Tibial artery (tissue), 4 donors: ENCODE measurements around the gene C1S.
A peak's percentile ranks its signal among the peaks of the same experiment; 100 is the strongest.
"Not testable (repeated sequence)": the region's sequence is repeated elsewhere in the genome, so short reads cannot be mapped to it uniquely, and the experiment has no call there.

Experiments
- DNase-seq, 2 donors: peaks; one replicate each; pipeline ENCODE4 v3.0.0-alpha.2; 2019
- H3K27ac ChIP-seq, 2 donors: fragments of 200-600 bp; sonication (generic) in 1 of 2; 1 replicate in 1 of 2; 2 replicates in 1 of 2; pipeline ENCODE4 v1.5.1; 2018 to 2019; ENCODE audit warnings: mild to moderate bottlenecking in 1 of 2
- H3K27me3 ChIP-seq, 2 donors: fragments of 200-600 bp; sonication (generic) in 1 of 2; one replicate each; pipeline versions ENCODE4 v1.5.1 to v1.6.0; 2016 to 2019
- H3K36me3 ChIP-seq, 3 donors: fragments of 200-600 bp; sonication (generic) in 2 of 3; one replicate each; pipeline ENCODE4 v1.5.1; 2016 to 2019; ENCODE audit warnings: mild to moderate bottlenecking in 2 of 3
- H3K4me1 ChIP-seq, 4 donors: fragments of 200-600 bp; sonication (generic) in 2 of 4; 1 replicate in 3 of 4; 2 replicates in 1 of 4; pipeline ENCODE4 v1.5.1; 2016 to 2019
- H3K4me3 ChIP-seq, 2 donors: fragments of 200-600 bp; sonication (generic) in 1 of 2; 1 replicate in 1 of 2; 2 replicates in 1 of 2; pipeline ENCODE4 v1.5.1; 2018 to 2019; ENCODE audit warnings: mild to moderate bottlenecking in 2 of 2
- H3K9me3 ChIP-seq, 3 donors: fragments of 200-600 bp; sonication (generic) in 1 of 3; one replicate each; pipeline ENCODE4 v1.5.1; 2016 to 2019
- intact Hi-C: fragments of 100-400 bp; cut with DNase I; formaldehyde crosslinking; loops from one replicate; pipeline ENCODE4 v1.15.0; 2023; ENCODE audit warnings: low total_unique reads
- TF ChIP-seq, protein P1 (sequence below), 2 experiments: fragments of 200-600 bp in 1 of 2; fragments of 450-650 bp in 1 of 2; IDR thresholded peaks; one replicate each; pipeline ENCODE4 v1.5.1; 2017 to 2019; ENCODE audit warnings: antibody characterized with exemption in 2 of 2, mild to moderate bottlenecking in 1 of 2, moderate library complexity in 1 of 2

The C1S gene

DNA sequence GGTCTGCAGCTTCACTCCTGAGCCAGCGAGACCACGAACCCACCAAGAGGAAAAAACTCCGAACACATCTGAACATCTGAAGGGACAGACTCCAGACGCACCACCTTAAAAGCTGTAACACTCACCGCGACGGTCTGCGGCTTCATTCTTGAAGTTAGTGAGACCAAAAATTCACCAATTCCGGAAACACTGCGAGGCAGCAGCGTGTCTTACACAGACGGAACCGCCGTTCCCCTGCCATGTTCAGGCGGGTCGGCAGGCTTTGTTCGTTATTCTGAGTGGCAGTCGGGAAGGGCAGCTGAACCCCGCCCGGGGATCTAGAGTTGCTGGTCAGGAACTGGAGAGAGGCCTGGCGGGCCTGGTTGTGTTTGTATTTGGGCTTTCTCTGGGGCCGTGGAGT is 21.9 kb upstream of the C1S start:
- intact Hi-C loops: no loop called here
- TF ChIP-seq, protein P1, sequence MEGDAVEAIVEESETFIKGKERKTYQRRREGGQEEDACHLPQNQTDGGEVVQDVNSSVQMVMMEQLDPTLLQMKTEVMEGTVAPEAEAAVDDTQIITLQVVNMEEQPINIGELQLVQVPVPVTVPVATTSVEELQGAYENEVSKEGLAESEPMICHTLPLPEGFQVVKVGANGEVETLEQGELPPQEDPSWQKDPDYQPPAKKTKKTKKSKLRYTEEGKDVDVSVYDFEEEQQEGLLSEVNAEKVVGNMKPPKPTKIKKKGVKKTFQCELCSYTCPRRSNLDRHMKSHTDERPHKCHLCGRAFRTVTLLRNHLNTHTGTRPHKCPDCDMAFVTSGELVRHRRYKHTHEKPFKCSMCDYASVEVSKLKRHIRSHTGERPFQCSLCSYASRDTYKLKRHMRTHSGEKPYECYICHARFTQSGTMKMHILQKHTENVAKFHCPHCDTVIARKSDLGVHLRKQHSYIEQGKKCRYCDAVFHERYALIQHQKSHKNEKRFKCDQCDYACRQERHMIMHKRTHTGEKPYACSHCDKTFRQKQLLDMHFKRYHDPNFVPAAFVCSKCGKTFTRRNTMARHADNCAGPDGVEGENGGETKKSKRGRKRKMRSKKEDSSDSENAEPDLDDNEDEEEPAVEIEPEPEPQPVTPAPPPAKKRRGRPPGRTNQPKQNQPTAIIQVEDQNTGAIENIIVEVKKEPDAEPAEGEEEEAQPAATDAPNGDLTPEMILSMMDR (IDR thresholded peaks at IDR 0.05): no peak
- no peak for DNase-seq
- no peak overlapping the region for H3K27ac ChIP-seq
- H3K4me3 ChIP-seq: no peak overlapping the region
- H3K36me3 ChIP-seq: no peaks in the 10 kb centered on the region
- no peaks in the 10 kb centered on the region for H3K4me1 ChIP-seq
- H3K27me3 ChIP-seq: no peaks in the 10 kb centered on the region
- H3K9me3 ChIP-seq: no peaks in the 10 kb centered on the region

DNA sequence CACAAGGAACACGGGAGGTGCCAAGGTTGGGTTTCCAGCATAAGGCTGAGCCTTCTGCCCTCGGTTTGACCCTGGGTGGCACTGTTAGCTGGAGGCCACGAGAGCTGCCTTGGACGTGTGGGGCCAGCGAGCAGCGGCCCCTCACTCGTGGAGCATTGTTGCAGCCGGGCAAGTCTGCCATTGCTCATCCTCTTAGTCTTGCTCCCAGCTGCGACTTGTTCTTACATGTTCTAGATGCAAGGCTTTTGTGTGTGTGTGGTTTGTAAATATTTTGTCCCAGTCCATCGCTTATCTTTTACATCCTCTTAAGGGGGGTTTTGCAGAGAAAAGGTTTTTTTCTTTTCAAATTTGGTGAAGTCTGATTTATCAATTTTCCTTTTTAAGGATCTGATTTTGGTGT is 21.1 kb upstream of the C1S start:
- Histone ChIP-seq H3K9me3 (no peaks in the 10 kb centered on the region), H3K27ac (no peak overlapping the region), H3K4me3 (no peak overlapping the region), H3K27me3 (no peaks in the 10 kb centered on the region), H3K36me3 (no peaks in the 10 kb centered on the region), H3K4me1 (no peaks in the 10 kb centered on the region)
- no peak for DNase-seq
- TF ChIP-seq, protein P1 (IDR thresholded peaks at IDR 0.05): no peak
- intact Hi-C loops: no loop called here

DNA sequence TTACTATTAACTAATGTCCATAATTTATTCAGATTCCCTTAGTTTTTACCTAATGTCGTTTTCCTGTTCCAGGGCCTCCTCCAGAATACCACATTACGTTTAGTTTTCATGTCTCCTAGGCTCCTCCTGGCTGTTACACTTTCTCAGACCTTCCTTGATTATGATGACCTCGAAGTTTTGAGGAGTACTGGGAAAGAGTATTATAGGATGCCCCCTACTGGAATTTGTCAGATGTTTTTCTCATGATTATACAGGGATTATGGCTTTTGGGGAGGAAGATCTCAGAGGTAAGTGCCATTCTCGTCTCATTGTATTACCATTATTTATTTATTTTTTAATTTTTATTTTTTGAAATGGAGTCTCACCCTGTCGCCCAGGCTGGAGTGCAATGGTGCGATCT is 17.7 kb upstream of the C1S start:
- Histone ChIP-seq H3K27ac (no peak overlapping the region), H3K36me3 (no peaks in the 10 kb centered on the region), H3K4me3 (no peak overlapping the region), H3K4me1 (no peaks in the 10 kb centered on the region), H3K9me3 (no peaks in the 10 kb centered on the region), H3K27me3 (no peaks in the 10 kb centered on the region)
- no peak for DNase-seq
- TF ChIP-seq, protein P1 (IDR thresholded peaks at IDR 0.05): peak; percentile 24 to 33
- intact Hi-C loops: no loop called here

DNA sequence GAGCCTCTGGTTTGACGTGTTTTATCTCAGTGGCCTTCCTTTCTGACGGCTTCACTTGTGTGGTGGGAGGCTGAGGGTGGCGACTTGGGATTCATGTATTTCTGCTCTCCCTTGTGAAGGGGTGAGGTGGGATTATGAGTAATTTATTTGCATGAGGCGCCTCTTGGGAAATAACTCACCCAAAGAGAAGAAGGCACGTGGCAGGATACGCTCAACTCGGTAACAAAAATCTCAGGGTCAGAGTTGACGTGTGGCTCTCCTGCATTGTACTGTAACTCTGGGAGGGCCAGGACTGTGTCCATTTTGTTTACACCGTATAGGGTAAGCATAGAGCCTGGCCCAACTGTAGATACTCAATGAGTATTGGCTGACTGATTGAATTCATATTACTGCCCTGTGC is 14.6 kb upstream of the C1S start:
- no peak overlapping the region for H3K27ac ChIP-seq
- H3K9me3 ChIP-seq: no peaks in the 10 kb centered on the region
- no peak overlapping the region for H3K4me3 ChIP-seq
- H3K27me3 ChIP-seq: no peaks in the 10 kb centered on the region
- H3K4me1 ChIP-seq: no peaks in the 10 kb centered on the region
- TF ChIP-seq, protein P1 (IDR thresholded peaks at IDR 0.05): no peak
- H3K36me3 ChIP-seq: no peaks in the 10 kb centered on the region
- intact Hi-C loops: no loop called here
- no peak for DNase-seq

DNA sequence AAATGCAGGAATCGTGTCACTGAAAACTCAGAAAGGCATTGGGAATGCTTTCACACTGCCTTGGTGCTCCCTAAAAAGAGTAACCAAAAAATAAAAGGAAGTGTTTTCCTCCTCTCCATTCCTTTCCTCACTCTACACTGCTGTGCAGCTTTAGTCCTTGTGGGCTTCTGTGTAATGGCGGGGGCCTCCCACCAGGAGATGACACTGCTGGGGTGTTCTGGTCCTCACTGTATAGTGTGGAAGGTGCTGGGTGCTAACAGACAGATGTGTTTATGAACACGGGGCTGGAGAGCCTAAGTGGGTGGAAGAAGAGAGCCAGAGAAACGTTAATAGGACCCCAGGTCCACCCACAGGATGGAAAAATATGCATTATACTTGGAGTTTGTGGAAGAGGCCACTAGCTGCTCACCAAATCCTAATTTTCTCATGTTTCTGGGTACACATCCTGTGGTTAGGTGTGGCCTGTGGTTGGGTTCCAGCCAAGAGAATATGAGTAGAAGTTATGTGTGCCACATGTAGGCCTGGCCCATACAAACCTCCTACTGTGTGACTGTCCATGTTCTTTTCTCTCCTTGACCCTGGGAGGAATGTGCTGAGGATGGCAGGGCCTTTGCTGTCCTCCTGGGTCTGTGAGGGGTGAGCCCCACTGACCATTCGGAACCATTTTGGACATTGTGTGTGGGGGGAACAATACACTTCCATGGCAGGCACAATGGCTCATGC is 14.0 kb upstream of the C1S start:
- no peaks in the 10 kb centered on the region for H3K36me3 ChIP-seq
- H3K9me3 ChIP-seq: no peaks in the 10 kb centered on the region
- H3K27me3 ChIP-seq: no peaks in the 10 kb centered on the region
- TF ChIP-seq, protein P1 (IDR thresholded peaks at IDR 0.05): no peak
- no peaks in the 10 kb centered on the region for H3K4me1 ChIP-seq
- H3K27ac ChIP-seq: no peak overlapping the region
- intact Hi-C loops: no loop called here
- H3K4me3 ChIP-seq: no peak overlapping the region
- no peak for DNase-seq

DNA sequence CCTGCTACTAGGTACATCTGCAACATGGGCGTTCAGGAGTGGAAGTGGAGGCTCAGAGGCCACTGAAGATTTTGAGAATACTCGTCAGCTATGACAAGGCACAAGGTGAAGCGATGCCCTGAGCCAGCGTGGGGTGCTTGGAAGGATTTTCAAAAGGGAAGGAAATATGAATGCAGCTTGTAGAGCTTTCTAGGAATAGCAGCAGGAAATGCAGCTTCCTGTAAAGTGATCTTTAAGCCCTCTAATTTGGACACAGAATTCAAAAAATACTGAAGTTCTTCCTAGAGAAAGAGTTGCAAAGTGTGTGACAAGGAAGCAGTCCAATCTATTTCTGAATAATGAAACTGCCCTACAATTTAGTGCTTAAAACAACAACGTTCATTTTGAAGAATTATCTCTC is 13.2 kb upstream of the C1S start:
- H3K9me3 ChIP-seq: no peaks in the 10 kb centered on the region
- TF ChIP-seq, protein P1 (IDR thresholded peaks at IDR 0.05): no peak
- no peaks in the 10 kb centered on the region for H3K27me3 ChIP-seq
- no peaks in the 10 kb centered on the region for H3K4me1 ChIP-seq
- intact Hi-C loops: no loop called here
- no peaks in the 10 kb centered on the region for H3K36me3 ChIP-seq
- no peak overlapping the region for H3K4me3 ChIP-seq
- no peak for DNase-seq
- H3K27ac ChIP-seq: no peak overlapping the region

DNA sequence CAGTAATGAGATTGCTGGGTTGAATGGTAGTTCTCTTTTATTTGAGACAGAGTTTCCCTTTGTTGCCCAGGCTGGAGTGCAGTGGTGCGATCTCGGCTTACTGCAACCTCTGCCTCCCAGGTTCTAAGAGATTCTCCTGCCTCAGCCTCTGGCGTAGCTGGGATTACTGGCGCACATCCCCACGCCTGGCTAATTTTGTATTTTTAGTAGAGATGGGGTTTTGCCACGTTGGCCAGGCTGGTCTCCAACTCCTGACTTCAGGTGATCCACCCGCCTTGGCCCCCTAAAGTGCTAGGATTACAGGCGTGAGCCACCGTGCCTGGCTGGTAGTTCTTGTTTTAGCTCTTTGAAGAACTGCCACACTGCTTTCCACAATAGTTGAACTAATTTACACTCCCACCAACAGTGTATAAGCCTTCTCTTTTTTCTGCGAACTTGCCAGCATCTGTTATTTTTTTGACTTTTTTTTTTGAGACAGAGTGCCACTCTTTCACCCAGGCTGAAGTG is 11.0 kb upstream of the C1S start:
- H3K4me3 ChIP-seq, intact Hi-C loops, H3K36me3 ChIP-seq: not testable (repeated sequence)

DNA sequence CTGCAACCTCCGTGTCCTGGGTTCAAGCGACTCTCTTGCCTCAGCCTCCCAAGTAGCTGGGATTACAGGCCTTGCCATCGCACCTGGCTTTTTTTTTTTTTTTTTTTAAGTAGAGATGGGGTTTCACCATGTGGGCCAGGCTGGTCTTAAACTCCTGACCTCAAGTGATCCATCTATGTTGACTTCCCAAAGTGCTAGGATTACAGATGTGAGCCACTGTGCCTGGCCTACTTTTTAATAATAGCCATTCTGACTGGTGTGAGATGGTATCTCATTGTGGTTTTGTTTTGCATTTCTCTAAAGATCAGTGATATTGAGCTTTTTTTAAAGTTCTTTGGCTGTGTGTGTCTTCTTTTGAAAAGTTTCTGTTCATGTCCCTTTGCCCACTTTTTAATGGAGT is 10.5 kb upstream of the C1S start:
- H3K27me3 ChIP-seq, H3K27ac ChIP-seq, DNase-seq, H3K36me3 ChIP-seq, H3K4me3 ChIP-seq, H3K4me1 ChIP-seq, intact Hi-C loops, H3K9me3 ChIP-seq: not testable (repeated sequence)

More for the DNA sequence above, 11.0 kb upstream of the C1S start:
- H3K9me3 ChIP-seq, DNase-seq, H3K4me1 ChIP-seq, H3K27me3 ChIP-seq, H3K27ac ChIP-seq: not testable (repeated sequence)
